Erythroblast (primary cell): ENCODE data around the gene DNAAF1.

Source experiments
- GATA1 ChIP-seq: IDR thresholded peaks from 2 replicates; pipeline ENCODE4 v1.6.1; 2011; ENCODE audit warnings: low read depth, mild to moderate bottlenecking, control low read depth, low read length, moderate library complexity
- POLR2A ChIP-seq: IDR thresholded peaks from 2 replicates; pipeline ENCODE4 v1.6.1; 2011; ENCODE audit warnings: mild to moderate bottlenecking, low read length

DNA sequence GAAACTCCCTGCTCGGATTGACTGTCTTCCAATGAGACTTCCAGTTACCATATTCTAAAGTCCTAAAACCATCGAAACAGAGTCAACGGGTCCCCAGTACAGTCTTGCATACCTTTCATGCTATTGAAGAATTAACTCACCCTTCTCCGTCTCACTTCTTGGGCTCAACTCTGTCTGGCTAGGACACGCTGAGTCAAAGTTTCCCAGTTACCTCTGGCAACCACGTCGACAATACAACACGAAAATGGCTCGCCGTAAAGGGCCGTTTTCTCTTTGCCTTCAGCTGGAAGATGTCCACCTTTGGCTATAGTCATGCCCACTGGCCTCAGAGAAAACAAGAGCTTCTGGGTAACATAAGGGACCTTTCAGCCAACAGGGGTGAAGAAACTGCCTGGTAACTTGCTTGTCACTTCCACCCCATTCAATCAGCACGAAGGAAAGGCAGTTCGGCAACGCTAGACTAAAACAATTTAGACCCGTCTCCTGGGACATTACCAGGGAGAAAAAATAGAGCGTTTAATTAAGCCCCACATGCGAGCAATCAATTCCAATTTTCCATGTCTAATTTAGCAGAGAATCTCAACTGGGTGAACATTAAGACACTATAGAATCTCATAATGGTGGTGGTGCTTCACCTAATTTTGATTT lies 73.2 kb downstream of the DNAAF1 start:
- TF ChIP-seq POLR2A (no peak), GATA1 (no peak)
